ENCODE measurements around the gene ASB6.
"Not testable (repeated sequence)": the region's sequence is repeated elsewhere in the genome, so short reads cannot be mapped to it uniquely, and the experiment has no call there.

Gene ASB6

GRCh38 chr9:129667850-129668249 lies 25.9 kb upstream of the ASB6 start:
- intact Hi-C loops (cut with DNase I), result no loop called here
- no peak for DNase-seq

GRCh38 chr9:129667378-129667777 lies 25.4 kb upstream of the ASB6 start:
- DNase-seq, result no peak
- intact Hi-C loops (cut with DNase I), result no loop called here

GRCh38 chr9:129666575-129666974 lies 24.6 kb upstream of the ASB6 start:
- no peak for DNase-seq
- intact Hi-C loops (cut with DNase I), result no loop called here

- intact Hi-C loops (cut with DNase I), result no loop called here
- DNase-seq, result no peak
Observed at GRCh38 chr9:129665814-129666520, 24.0 kb upstream of the ASB6 start.

- DNase-seq, result no peak
- intact Hi-C loops (cut with DNase I), result no loop called here
Observed at GRCh38 chr9:129665389-129665775, 23.4 kb upstream of the ASB6 start, which contains the start of gene PRRX2. PRRX2 (plus strand) TSS chr9:129665647; CDS start chr9:129665868, 221 bp downstream.

- DNase-seq, result no peak
- intact Hi-C loops (cut with DNase I), result no loop called here
Observed at GRCh38 chr9:129664746-129665388, 22.9 kb upstream of the ASB6 start.

- intact Hi-C loops (cut with DNase I); DNase-seq: not testable (repeated sequence)
Observed at GRCh38 chr9:129662239-129662638, 20.3 kb upstream of the ASB6 start.

GRCh38 chr9:129661029-129661428 lies 19.1 kb upstream of the ASB6 start:
- no peak for DNase-seq
- intact Hi-C loops (cut with DNase I), result no loop called here

- no peak for DNase-seq
- intact Hi-C loops (cut with DNase I), result no loop called here
Observed at GRCh38 chr9:129656795-129657390, 14.9 kb upstream of the ASB6 start.

GRCh38 chr9:129655696-129656095 lies 13.7 kb upstream of the ASB6 start:
- DNase-seq, result no peak
- intact Hi-C loops (cut with DNase I), result no loop called here

- intact Hi-C loops (cut with DNase I), result no loop called here
Observed at GRCh38 chr9:129655154-129655553, 13.2 kb upstream of the ASB6 start.

GRCh38 chr9:129654554-129655040 lies 12.6 kb upstream of the ASB6 start:
- no peak for DNase-seq
- intact Hi-C loops (cut with DNase I), result no loop called here

More at GRCh38 chr9:129655154-129655553, 13.2 kb upstream of the ASB6 start:
- no peak for DNase-seq

GRCh38 chr9:129653823-129654553 lies 12.0 kb upstream of the ASB6 start:
- DNase-seq, result no peak
- intact Hi-C loops (cut with DNase I), result no loop called here

GRCh38 chr9:129650680-129651235 lies 8.8 kb upstream of the ASB6 start:
- no peak for DNase-seq
- intact Hi-C loops (cut with DNase I), result no loop called here

GRCh38 chr9:129649726-129650679 lies 8.1 kb upstream of the ASB6 start:
- DNase-seq, result no peak
- intact Hi-C loops (cut with DNase I), result no loop called here

GRCh38 chr9:129648764-129649115 lies 6.8 kb upstream of the ASB6 start:
- intact Hi-C loops (cut with DNase I), result no loop called here
- DNase-seq, result no peak

GRCh38 chr9:129648092-129648763 lies 6.3 kb upstream of the ASB6 start:
- DNase-seq, result no peak
- intact Hi-C loops (cut with DNase I), result no loop called here

GRCh38 chr9:129647635-129648034 lies 5.7 kb upstream of the ASB6 start:
- intact Hi-C loops (cut with DNase I), result no loop called here

GRCh38 chr9:129646654-129647053 lies 4.7 kb upstream of the ASB6 start:
- intact Hi-C loops (cut with DNase I), result no loop called here
- no peak for DNase-seq

More at GRCh38 chr9:129647635-129648034, 5.7 kb upstream of the ASB6 start:
- DNase-seq, result no peak
